Fibroblast of skin of scalp (primary cell): ENCODE measurements around the gene RAB29.
"Not testable (repeated sequence)": the region's sequence is repeated elsewhere in the genome, so short reads cannot be mapped to it uniquely, and the experiment has no call there.

Source experiments
- DNase-seq: peaks from one replicate; pipeline ENCODE4 v3.0.0-alpha.2; 2013

RAB29 gene

GRCh38 chr1:205763980-205764379, 11.3 kb downstream of the RAB29 start:
- no peak for DNase-seq

- DNase-seq = no peak
Observed at GRCh38 chr1:205760606-205761005, 14.7 kb downstream of the RAB29 start.

- DNase-seq = no peak
Observed at GRCh38 chr1:205756552-205756951, 18.7 kb downstream of the RAB29 start.

GRCh38 chr1:205754857-205755256, 20.4 kb downstream of the RAB29 start:
- DNase-seq = no peak

GRCh38 chr1:205751036-205751651, 24.1 kb downstream of the RAB29 start:
- DNase-seq = peak; percentile 56

GRCh38 chr1:205750138-205751035, 24.9 kb downstream of the RAB29 start, which contains the start of gene NUCKS1:
Gene NUCKS1 (minus strand): TSS chr1:205750182. CDS start chr1:205749973, 209 bp downstream.
- DNase-seq = peak; percentile 100

- peak; percentile 97 for DNase-seq
Observed at GRCh38 chr1:205749234-205750137, 25.8 kb downstream of the RAB29 start.

- DNase-seq = peak; percentile 56
Observed at GRCh38 chr1:205748403-205749233, 26.7 kb downstream of the RAB29 start.

- DNase-seq = no peak
Observed at GRCh38 chr1:205746757-205747412, 28.4 kb downstream of the RAB29 start.

- DNase-seq = no peak
Observed at GRCh38 chr1:205744403-205744802, 30.9 kb downstream of the RAB29 start.

- DNase-seq = no peak
Observed at GRCh38 chr1:205743977-205744376, 31.3 kb downstream of the RAB29 start.

- no peak for DNase-seq
Observed at GRCh38 chr1:205741681-205742080, 33.6 kb downstream of the RAB29 start.

- peak; percentile 35 for DNase-seq
Observed at GRCh38 chr1:205739348-205740160, 35.7 kb downstream of the RAB29 start.

- no peak for DNase-seq
Observed at GRCh38 chr1:205735218-205735617, 40.1 kb downstream of the RAB29 start.

- DNase-seq = no peak
Observed at GRCh38 chr1:205733438-205734175, 41.7 kb downstream of the RAB29 start.

- peak; percentile 56 for DNase-seq
Observed at GRCh38 chr1:205729945-205730610, 45.2 kb downstream of the RAB29 start.

- no peak for DNase-seq
Observed at GRCh38 chr1:205726619-205727125, 48.6 kb downstream of the RAB29 start.

GRCh38 chr1:205725514-205725913, 49.8 kb downstream of the RAB29 start:
- no peak for DNase-seq

- not testable (repeated sequence) for DNase-seq
Observed at GRCh38 chr1:205720740-205721139, 54.5 kb downstream of the RAB29 start.
